DND-41 (cell line): ENCODE measurements around the gene GRK2.

Experiments
- EZH2 ChIP-seq: IDR thresholded peaks from 3 replicates; pipeline ENCODE4 v1.6.1; 2012; ENCODE audit warnings: borderline replicate concordance, low read depth, mild to moderate bottlenecking, moderate library complexity, low read length, inconsistent platforms; ENCODE audit not compliant: severe bottlenecking
- TF ChIP-seq, protein P1 (sequence below): IDR thresholded peaks from 2 replicates; pipeline ENCODE4 v1.5.1; 2012; ENCODE audit warnings: borderline replicate concordance, low read length, moderate library complexity, mild to moderate bottlenecking; ENCODE audit not compliant: poor library complexity, severe bottlenecking; ENCODE audit errors: extremely low read depth

DNA sequence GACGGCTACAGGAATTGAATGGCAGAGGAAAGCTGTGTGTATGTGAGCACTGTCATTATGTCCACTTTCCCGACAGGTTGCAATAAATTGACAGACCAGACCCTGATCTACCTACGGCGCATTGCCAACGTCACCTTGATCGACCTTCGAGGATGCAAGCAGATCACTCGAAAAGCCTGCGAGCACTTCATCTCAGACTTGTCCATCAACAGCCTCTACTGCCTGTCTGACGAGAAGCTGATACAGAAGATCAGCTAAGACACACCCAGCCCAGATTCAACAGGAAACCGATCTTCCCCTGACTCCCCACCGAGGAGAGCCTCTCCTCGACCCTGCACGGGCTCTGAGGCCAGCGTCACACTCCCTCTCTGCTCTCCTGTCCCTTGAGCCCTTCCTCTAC lies 11.5 kb upstream of the GRK2 start:
- no peak for TF ChIP-seq EZH2
- TF ChIP-seq, protein P1, sequence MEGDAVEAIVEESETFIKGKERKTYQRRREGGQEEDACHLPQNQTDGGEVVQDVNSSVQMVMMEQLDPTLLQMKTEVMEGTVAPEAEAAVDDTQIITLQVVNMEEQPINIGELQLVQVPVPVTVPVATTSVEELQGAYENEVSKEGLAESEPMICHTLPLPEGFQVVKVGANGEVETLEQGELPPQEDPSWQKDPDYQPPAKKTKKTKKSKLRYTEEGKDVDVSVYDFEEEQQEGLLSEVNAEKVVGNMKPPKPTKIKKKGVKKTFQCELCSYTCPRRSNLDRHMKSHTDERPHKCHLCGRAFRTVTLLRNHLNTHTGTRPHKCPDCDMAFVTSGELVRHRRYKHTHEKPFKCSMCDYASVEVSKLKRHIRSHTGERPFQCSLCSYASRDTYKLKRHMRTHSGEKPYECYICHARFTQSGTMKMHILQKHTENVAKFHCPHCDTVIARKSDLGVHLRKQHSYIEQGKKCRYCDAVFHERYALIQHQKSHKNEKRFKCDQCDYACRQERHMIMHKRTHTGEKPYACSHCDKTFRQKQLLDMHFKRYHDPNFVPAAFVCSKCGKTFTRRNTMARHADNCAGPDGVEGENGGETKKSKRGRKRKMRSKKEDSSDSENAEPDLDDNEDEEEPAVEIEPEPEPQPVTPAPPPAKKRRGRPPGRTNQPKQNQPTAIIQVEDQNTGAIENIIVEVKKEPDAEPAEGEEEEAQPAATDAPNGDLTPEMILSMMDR: no peak
